Glutamatergic neuron (in vitro differentiated cells): ENCODE data around the gene MUC13. TPM values are rescaled to one million over a fixed set of nuclear protein-coding genes. Genes with fewer than 3 reads are reported as not detected.
A peak's percentile ranks its signal among the peaks of the same experiment; 100 is the strongest.

Source experiments
- DNase-seq: peaks from one replicate; pipeline ENCODE4 v3.0.0; 2022
- H3K27ac Mint-ChIP-seq: one replicate; pipeline ENCODE4 v1.8.0; 2020; ENCODE audit warnings: mild to moderate bottlenecking, mixed read lengths, inconsistent platforms; ENCODE audit not compliant: unreplicated experiment
- H3K27me3 Mint-ChIP-seq: one replicate; pipeline ENCODE4 v1.8.0; 2020; ENCODE audit warnings: mild to moderate bottlenecking, moderate library complexity, mixed read lengths, inconsistent platforms; ENCODE audit not compliant: unreplicated experiment
- H3K36me3 Mint-ChIP-seq: one replicate; pipeline ENCODE4 v1.8.0; 2020; ENCODE audit warnings: mild to moderate bottlenecking, mixed read lengths, inconsistent platforms; ENCODE audit not compliant: unreplicated experiment
- H3K4me1 Mint-ChIP-seq: one replicate; pipeline ENCODE4 v1.8.0; 2020; ENCODE audit warnings: mild to moderate bottlenecking, low read depth, mixed read lengths, inconsistent platforms; ENCODE audit not compliant: unreplicated experiment
- H3K4me3 Mint-ChIP-seq: one replicate; pipeline ENCODE4 v1.8.0; 2020; ENCODE audit warnings: mild to moderate bottlenecking, mixed read lengths, inconsistent platforms; ENCODE audit not compliant: unreplicated experiment
- H3K9me3 Mint-ChIP-seq: one replicate; pipeline ENCODE4 v1.8.0; 2020; ENCODE audit warnings: mild to moderate bottlenecking, moderate library complexity, mixed read lengths, inconsistent platforms; ENCODE audit not compliant: unreplicated experiment
- CTCF ChIP-seq: fragments of 200-600 bp; sonication (generic); IDR thresholded peaks from one replicate; pipeline ENCODE4 v1.5.0; 2021; ENCODE audit not compliant: partially characterized antibody, unreplicated experiment
- total RNA-seq: library from RNA; stranded (reverse); fragmentation: NEBNext Ultra II Directional; extraction: Animal tissue kit (Norgen Biotek cat#: 25700); gene quantifications from one replicate; pipeline ENCODE4 v1.2.1, GENCODE V29; 2021; ENCODE audit not compliant: unreplicated experiment

The MUC13 gene
- total RNA-seq, 1 donor from 2014 or later, result not detected

GRCh38 chr3:124856677-124857076, 77.9 kb downstream of the MUC13 start:
- Mint-ChIP-seq H3K9me3 (peaks cover 3% of the 10 kb centered on the region), H3K36me3 (no peaks in the 10 kb centered on the region), H3K27ac (peak overlapping the region; percentile 94), H3K4me3 (peak overlapping the region; percentile 57), H3K27me3 (peaks cover 2% of the 10 kb centered on the region), H3K4me1 (peaks cover 27% of the 10 kb centered on the region)
- TF ChIP-seq CTCF, result no peak
- DNase-seq, result no peak

Other genes with a start within 250 kb of the MUC13 start
- gene UMPS, start 204.3 kb downstream of the MUC13 start, total RNA-seq, result 30.7 TPM
- 12.8 TPM for gene ITGB5, start 47.4 kb downstream of the MUC13 start, total RNA-seq
- 32.7 TPM for gene HEG1, start 121.2 kb upstream of the MUC13 start, total RNA-seq